Thymus (tissue), 14 donors: Measurements from ENCODE around the gene PPP1R37. TPM values are rescaled to one million over a fixed set of nuclear protein-coding genes. Genes with fewer than 3 reads are reported as not detected.

Source experiments
- DNase-seq, 9 donors: peaks; one replicate each; pipeline ENCODE4 v3.0.0-alpha.2; 2013; ENCODE audit warnings: low spot score in 9 of 9, low read depth in 6 of 9, missing footprints in 1 of 9
- H3K27ac ChIP-seq, 2 donors: one replicate each; pipeline ENCODE4 v1.5.1; 2013; ENCODE audit warnings: control low read depth in 1 of 2, low read depth in 1 of 2, low read length in 1 of 2, mild to moderate bottlenecking in 1 of 2, moderate library complexity in 1 of 2
- H3K27me3 ChIP-seq, 2 donors: one replicate each; pipeline ENCODE4 v1.5.1; 2013; ENCODE audit warnings: low read length in 1 of 2; ENCODE audit not compliant: control insufficient read depth in 2 of 2, insufficient read depth in 1 of 2
- H3K36me3 ChIP-seq, 2 donors: one replicate each; pipeline ENCODE4 v1.5.1; 2013; ENCODE audit warnings: low read length in 1 of 2, mild to moderate bottlenecking in 1 of 2, moderate library complexity in 1 of 2; ENCODE audit not compliant: control insufficient read depth in 2 of 2, insufficient read depth in 2 of 2
- H3K4me1 ChIP-seq, 2 donors: one replicate each; pipeline ENCODE4 v1.5.1; 2013; ENCODE audit warnings: low read length in 2 of 2; ENCODE audit not compliant: control insufficient read depth in 2 of 2, insufficient read depth in 2 of 2
- H3K4me3 ChIP-seq, 2 donors: one replicate each; pipeline ENCODE4 v1.5.1; 2013; ENCODE audit warnings: low read length in 2 of 2, control low read depth in 1 of 2, mild to moderate bottlenecking in 1 of 2
- H3K9me3 ChIP-seq, 2 donors: one replicate each; pipeline ENCODE4 v1.5.1; 2013; ENCODE audit warnings: low read length in 1 of 2, mild to moderate bottlenecking in 1 of 2; ENCODE audit not compliant: control insufficient read depth in 2 of 2, insufficient read depth in 1 of 2
- WGBS: extraction: QIAGEN DNeasy Blood & Tissue Kit; methylation state at CpG from one replicate; pipeline ENCODE4 v1.1.7; 2013; 5-methylcytosine and 5-hydroxymethylcytosine counted together
- long read RNA-seq, 10 donors: transcript quantifications; one replicate each; lab custom pipeline, GENCODE V29; 2026
- polyA plus RNA-seq: library from polyadenylated mRNA; stranded (reverse); fragments of 200-250 nt; gene quantifications from one replicate; pipeline ENCODE4 v1.2.3, GENCODE V29; 2013
- total RNA-seq: library from RNA; stranded (reverse); fragments of 120-200 nt; gene quantifications from one replicate; pipeline ENCODE4 v1.2.4, GENCODE V29; 2013
- donor health status: healthy.

The PPP1R37 gene, protein sequence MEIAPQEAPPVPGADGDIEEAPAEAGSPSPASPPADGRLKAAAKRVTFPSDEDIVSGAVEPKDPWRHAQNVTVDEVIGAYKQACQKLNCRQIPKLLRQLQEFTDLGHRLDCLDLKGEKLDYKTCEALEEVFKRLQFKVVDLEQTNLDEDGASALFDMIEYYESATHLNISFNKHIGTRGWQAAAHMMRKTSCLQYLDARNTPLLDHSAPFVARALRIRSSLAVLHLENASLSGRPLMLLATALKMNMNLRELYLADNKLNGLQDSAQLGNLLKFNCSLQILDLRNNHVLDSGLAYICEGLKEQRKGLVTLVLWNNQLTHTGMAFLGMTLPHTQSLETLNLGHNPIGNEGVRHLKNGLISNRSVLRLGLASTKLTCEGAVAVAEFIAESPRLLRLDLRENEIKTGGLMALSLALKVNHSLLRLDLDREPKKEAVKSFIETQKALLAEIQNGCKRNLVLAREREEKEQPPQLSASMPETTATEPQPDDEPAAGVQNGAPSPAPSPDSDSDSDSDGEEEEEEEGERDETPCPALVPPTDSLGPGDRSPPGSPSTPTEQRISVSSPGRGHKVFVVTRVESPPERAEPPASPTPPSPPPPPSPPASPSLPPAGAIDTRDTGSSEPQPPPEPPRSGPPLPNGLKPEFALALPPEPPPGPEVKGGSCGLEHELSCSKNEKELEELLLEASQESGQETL
- 16.5 TPM for total RNA-seq
- polyA plus RNA-seq = 39.3 TPM
- long read RNA-seq, donor 1, partial matches to known transcripts = 0 of 1 reads
- long read RNA-seq, donor 1, other reads (novel, unspliced or antisense) = 0 of 1 reads
- long read RNA-seq, donor 2, transcript PPP1R37-201 (13 exons, 3,163 nt) = major isoform, 6 of 11 reads
- long read RNA-seq, donor 2, transcript PPP1R37-204 (3 exons, 1,719 nt) = minor isoform, 5 of 11 reads
- long read RNA-seq, donor 2, partial matches to known transcripts = 0 of 11 reads
- long read RNA-seq, donor 2, other reads (novel, unspliced or antisense) = 0 of 11 reads
- long read RNA-seq, donor 3, partial matches to known transcripts = 6 of 7 reads
- long read RNA-seq, donor 3, other reads (novel, unspliced or antisense) = 0 of 7 reads
- long read RNA-seq, donor 4, partial matches to known transcripts = 0 of 5 reads
- long read RNA-seq, donor 4, other reads (novel, unspliced or antisense) = 0 of 5 reads
- long read RNA-seq, donor 5, transcript PPP1R37-201 (13 exons, 3,163 nt) = major isoform, 5 of 7 reads
- long read RNA-seq, donor 5, partial matches to known transcripts = 0 of 7 reads
- long read RNA-seq, donor 5, other reads (novel, unspliced or antisense) = 0 of 7 reads
- long read RNA-seq, donor 6, partial matches to known transcripts = 0 of 6 reads
- long read RNA-seq, donor 6, other reads (novel, unspliced or antisense) = 0 of 6 reads
- long read RNA-seq, donor 7 = 0 reads
- long read RNA-seq, donor 8, partial matches to known transcripts = 0 of 1 reads
- long read RNA-seq, donor 8, other reads (novel, unspliced or antisense) = 0 of 1 reads
- long read RNA-seq, donor 9, partial matches to known transcripts = 0 of 3 reads
- long read RNA-seq, donor 9, other reads (novel, unspliced or antisense) = 0 of 3 reads
- long read RNA-seq, donor 10, transcript PPP1R37-204 (3 exons, 1,719 nt) = major isoform, 6 of 7 reads
- long read RNA-seq, donor 10, partial matches to known transcripts = 0 of 7 reads
- long read RNA-seq, donor 10, other reads (novel, unspliced or antisense) = 0 of 7 reads

DNA sequence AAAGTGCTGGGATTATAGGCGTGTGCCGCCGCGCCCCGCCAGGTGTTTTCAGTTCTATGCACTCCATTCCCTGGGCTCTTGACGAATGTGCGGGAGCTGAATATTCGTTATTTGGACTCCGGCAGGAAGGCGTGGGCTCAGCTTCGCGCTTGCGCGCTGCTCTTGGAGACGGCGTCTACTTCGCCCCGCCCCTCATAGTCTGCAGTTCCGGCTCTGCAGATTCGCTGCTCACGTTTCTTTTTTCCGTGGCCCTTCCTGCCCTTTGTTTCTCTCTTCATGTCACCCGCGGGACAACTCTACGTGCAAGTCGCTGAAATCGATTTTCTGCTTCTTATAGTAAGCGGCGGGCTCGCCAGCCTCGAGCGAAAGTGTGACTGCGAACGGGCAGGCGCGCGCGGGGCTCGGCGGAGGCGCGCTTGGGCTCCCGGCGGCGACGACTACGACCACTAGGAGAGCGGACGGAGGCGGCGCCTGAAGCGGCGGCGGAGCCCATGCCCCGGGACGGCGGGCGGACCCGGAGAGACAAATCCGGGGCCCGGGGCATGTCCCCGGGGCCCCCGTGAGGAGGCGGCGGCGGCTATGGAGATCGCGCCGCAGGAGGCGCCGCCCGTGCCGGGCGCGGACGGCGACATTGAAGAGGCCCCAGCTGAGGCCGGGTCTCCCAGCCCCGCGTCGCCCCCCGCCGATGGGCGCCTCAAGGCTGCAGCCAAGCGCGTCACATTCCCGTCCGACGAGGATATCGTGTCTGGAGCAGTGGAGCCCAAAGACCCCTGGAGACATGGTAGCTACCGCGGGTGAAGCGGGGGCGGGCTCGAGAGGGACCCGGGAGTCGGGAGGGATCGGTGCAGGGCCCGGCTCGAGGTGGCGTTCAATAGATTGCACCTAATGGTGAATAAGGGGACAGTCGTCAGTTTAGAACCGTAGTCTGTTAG, at the start of gene PPP1R37:
TSS of gene PPP1R37 (plus strand) at position 433 of the 932 bp plus-strand sequence. CDS start at position 580, 147 bp downstream.
- Histone ChIP-seq H3K4me3 (peak within 1 kb of the TSS; percentile 77 to 92), H3K27ac (peak within 1 kb of the TSS; percentile 97 to 98), H3K36me3 (peaks cover 15 to 29% of the 10 kb centered on the region in 2 donors), H3K9me3 (peaks cover 0 to 4% of the 10 kb centered on the region in 2 donors), H3K4me1 (peaks cover 23 to 46% of the 10 kb centered on the region in 2 donors), H3K27me3 (no peaks in the 10 kb centered on the region)
- under 1% methylated on average over 103 of the region's 103 CpGs for WGBS
- peak; percentile 90 to 98 (median 95) for DNase-seq

DNA sequence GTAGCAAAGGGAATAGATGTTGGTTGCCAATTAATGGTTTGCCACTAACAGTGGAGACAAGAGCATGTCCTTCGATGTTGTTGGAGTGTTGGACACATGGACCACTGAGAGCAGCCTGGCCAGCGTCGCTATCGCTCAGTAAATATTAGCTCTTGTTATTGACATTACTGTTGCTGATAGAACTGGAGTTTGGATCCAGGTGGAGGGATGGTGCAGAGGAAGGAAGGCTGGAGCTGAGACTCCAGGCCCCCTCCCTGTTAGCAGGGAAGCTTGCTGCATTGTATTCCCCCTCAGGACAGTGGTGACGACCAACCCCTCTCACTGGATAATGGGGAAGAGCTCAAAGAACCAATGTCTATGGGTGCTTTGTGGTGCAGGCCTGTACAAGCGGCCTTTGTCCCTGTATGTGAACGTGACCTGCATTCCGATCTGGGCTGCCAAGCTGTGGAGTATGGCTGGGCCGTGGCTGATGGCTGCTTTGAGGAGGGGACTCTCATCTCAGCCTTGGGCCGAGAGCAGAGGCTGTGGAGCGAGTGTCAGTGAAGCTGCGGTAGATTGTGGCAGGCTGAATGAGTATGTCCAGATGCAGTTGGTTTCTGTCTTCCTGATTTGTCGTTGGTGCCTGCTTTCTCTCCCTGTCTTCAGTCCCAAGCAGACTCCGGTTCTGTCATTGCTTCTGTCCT, 47.2 kb upstream of the PPP1R37 start:
- no peak overlapping the region for H3K27ac ChIP-seq
- no peak overlapping the region for H3K4me3 ChIP-seq
- no peaks in the 10 kb centered on the region for H3K9me3 ChIP-seq
- no peak for DNase-seq
- no peaks in the 10 kb centered on the region for H3K27me3 ChIP-seq
- peaks cover 43 to 52% of the 10 kb centered on the region in 2 donors for H3K36me3 ChIP-seq
- H3K4me1 ChIP-seq = no peaks in the 10 kb centered on the region
- WGBS = 97% methylated on average over 14 of the region's 14 CpGs

DNA sequence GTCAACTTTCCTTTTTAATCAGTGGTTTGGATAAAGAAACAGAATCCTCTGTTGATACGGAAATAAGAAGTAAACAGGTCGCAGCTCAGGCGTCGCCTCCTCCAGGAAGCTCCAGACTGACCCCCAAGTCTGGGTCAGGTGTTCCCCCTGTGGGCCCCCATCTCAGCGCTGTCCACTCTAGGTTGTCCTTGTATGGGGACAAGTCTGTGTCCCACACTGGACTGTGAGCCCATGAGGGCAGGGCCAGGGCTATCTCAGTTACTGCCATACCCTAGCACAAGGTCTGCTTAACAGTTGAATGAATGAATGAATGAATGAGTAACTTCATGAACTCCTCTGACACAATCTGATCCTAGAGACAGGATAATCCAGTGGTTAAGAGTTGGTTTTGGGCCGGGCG, 46.6 kb upstream of the PPP1R37 start:
- no peak overlapping the region for H3K4me3 ChIP-seq
- H3K27ac ChIP-seq = no peak overlapping the region
- H3K9me3 ChIP-seq = no peaks in the 10 kb centered on the region
- no peaks in the 10 kb centered on the region for H3K4me1 ChIP-seq
- H3K36me3 ChIP-seq = peaks cover 42 to 48% of the 10 kb centered on the region in 2 donors
- DNase-seq = no peak
- WGBS = 97% methylated on average over 7 of the region's 7 CpGs
- no peaks in the 10 kb centered on the region for H3K27me3 ChIP-seq

DNA sequence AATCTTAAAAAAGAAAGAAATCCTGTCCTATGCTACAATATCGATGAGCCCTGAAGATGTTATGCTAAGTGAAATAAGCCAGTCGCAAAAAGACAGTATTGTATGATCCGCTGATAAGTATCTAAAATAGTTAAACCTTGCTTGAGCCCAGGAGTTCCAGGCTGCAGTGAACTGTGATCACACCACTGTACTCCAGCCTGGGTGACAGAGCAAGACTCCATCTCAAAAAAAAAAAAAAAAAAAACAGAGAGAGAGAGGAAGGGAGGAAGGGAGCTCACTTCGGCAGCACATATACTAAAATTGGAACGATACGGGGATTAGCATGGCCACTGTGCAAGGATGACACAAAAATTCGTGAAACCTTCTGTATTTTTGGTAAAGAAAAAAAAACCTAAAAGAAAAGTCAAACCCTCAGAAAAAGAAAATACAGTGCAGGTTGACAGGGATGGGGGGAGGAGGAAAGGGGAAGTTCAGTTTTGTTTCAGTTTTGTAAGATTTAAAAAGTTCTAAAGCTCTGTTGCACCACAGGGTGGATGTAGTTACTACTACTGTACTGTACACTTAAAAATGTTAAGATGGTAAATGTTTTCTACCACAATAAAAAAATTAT, 45.7 kb upstream of the PPP1R37 start:
- H3K27ac ChIP-seq = no peak overlapping the region
- H3K4me3 ChIP-seq = no peak overlapping the region
- DNase-seq = peak in 1 of 9 donors; percentile 11
- H3K27me3 ChIP-seq = no peaks in the 10 kb centered on the region
- 46% methylated on average over 7 of the region's 7 CpGs for WGBS
- no peaks in the 10 kb centered on the region for H3K9me3 ChIP-seq
- no peaks in the 10 kb centered on the region for H3K4me1 ChIP-seq
- H3K36me3 ChIP-seq = peaks cover 40 to 44% of the 10 kb centered on the region in 2 donors

DNA sequence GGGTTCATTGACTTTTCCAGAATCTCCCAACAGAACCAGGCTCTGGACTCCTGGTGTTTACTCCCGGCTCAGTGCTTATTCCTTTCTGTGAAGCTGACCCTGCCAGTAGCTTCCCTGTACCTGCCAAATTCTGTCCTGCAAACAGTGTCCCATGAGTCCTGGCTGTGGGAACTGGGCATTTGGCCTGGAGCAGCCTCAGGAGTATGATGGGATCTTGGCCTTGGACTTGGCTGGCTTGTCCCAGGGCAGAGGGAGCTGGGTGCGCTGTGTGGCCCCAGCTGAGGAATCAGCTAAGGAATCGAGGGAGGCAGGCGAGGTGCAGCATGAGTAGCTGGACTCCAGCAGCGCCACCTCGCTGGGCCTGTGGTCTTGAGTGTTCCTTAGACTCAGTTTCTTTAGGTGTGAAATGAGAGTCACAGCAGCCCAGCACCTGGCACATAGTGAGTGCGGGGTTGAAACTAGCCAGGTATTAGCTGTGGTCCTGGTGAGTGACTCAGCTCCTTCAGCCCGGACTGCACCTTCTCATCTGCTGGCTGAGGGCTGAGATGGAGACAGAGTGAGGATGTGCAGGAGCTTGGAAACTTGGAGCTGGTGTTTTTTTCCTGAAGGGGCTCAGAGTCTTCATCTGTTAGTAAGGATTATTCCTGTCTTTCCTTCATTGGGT, 43.8 kb upstream of the PPP1R37 start:
- Histone ChIP-seq H3K27me3 (no peaks in the 10 kb centered on the region), H3K4me3 (no peak overlapping the region), H3K27ac (no peak overlapping the region), H3K9me3 (no peaks in the 10 kb centered on the region), H3K36me3 (peaks cover 45 to 48% of the 10 kb centered on the region in 2 donors), H3K4me1 (no peaks in the 10 kb centered on the region)
- 96% methylated on average over 8 of the region's 8 CpGs for WGBS
- no peak for DNase-seq

DNA sequence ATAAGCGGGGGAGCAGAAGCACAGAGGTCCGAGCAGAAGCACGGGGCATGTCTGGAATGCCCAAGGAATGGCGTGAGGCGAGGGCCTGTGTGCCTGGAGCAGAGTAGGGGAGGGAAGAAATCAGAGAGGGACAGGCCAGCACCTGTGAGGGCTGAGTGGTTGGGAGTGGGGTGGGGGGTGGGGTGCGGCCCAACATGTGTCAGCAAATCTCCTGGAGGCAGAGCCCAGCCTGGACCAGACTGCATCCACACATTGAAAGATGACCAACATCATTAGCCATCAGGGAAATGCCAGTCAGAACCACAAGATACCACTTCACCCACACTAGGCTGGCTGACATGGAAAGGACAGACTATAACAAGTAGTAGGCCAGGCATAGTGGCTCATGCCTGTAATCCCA, 42.9 kb upstream of the PPP1R37 start:
- DNase-seq = no peak
- H3K27me3 ChIP-seq = no peaks in the 10 kb centered on the region
- peaks cover 44 to 48% of the 10 kb centered on the region in 2 donors for H3K36me3 ChIP-seq
- 96% methylated on average over 6 of the region's 6 CpGs for WGBS
- no peaks in the 10 kb centered on the region for H3K9me3 ChIP-seq
- no peak overlapping the region for H3K27ac ChIP-seq
- H3K4me3 ChIP-seq = no peak overlapping the region
- no peaks in the 10 kb centered on the region for H3K4me1 ChIP-seq
